H9 (cell line): ENCODE measurements around the gene TRIL. TPM values are rescaled to one million over a fixed set of nuclear protein-coding genes. Genes with fewer than 3 reads are reported as not detected.
A peak's percentile ranks its signal among the peaks of the same experiment; 100 is the strongest.

Experiments
- DNase-seq: peaks from one replicate; pipeline ENCODE4 v3.0.0-alpha.2; 2017
- H2AFZ ChIP-seq: one replicate; pipeline ENCODE4 v1.6.1; 2013; ENCODE audit warnings: mild to moderate bottlenecking, low read length, control low read depth, moderate library complexity
- H2AK5ac ChIP-seq: 2 replicates; pipeline ENCODE4 v1.6.1; 2013; ENCODE audit warnings: low read length, control low read depth, mixed read lengths; ENCODE audit not compliant: insufficient read length
- H2BK120ac ChIP-seq: one replicate; pipeline ENCODE4 v1.6.1; 2013; ENCODE audit warnings: low read depth, mild to moderate bottlenecking, low read length, control low read depth, inconsistent platforms; ENCODE audit not compliant: poor library complexity, severe bottlenecking
- H2BK12ac ChIP-seq: 2 replicates; pipeline ENCODE4 v1.6.1; 2013; ENCODE audit warnings: low read length, control low read depth, mixed read lengths, low read depth; ENCODE audit not compliant: insufficient read length
- H2BK15ac ChIP-seq: 2 replicates; pipeline ENCODE4 v1.6.1; 2013; ENCODE audit warnings: low read depth, low read length, control low read depth
- H2BK20ac ChIP-seq: one replicate; pipeline ENCODE4 v1.6.1; 2013; ENCODE audit warnings: low read depth, mild to moderate bottlenecking, low read length, control low read depth, inconsistent platforms; ENCODE audit not compliant: poor library complexity, severe bottlenecking
- H2BK5ac ChIP-seq: 2 replicates; pipeline ENCODE4 v1.6.1; 2013; ENCODE audit warnings: low read length, control low read depth, mixed read lengths; ENCODE audit not compliant: insufficient read length
- H3K14ac ChIP-seq: 2 replicates; pipeline ENCODE4 v1.6.1; 2013; ENCODE audit warnings: low read length, control low read depth; ENCODE audit not compliant: insufficient read depth
- H3K18ac ChIP-seq: 2 replicates; pipeline ENCODE4 v1.6.1; 2013; ENCODE audit warnings: low read depth, mild to moderate bottlenecking, mixed read lengths, low read length, control low read depth; ENCODE audit not compliant: insufficient read length
- H3K23ac ChIP-seq: 2 replicates; pipeline ENCODE4 v1.6.1; 2013; ENCODE audit warnings: low read length, control low read depth, mixed read lengths, low read depth; ENCODE audit not compliant: insufficient read length
- H3K23me2 ChIP-seq: 2 replicates; pipeline ENCODE4 v1.6.1; 2013; ENCODE audit warnings: low read depth, mild to moderate bottlenecking, mixed read lengths, low read length, control low read depth; ENCODE audit not compliant: insufficient read length, poor library complexity, severe bottlenecking
- H3K27ac ChIP-seq: 2 replicates; pipeline ENCODE4 v1.5.1; 2013; ENCODE audit warnings: low read length, control low read depth, mixed read lengths, low read depth; ENCODE audit not compliant: insufficient read length
- H3K27me3 ChIP-seq: 2 replicates; pipeline ENCODE4 v1.6.1; 2013; ENCODE audit warnings: low read length, control low read depth, inconsistent platforms; ENCODE audit not compliant: insufficient read depth
- H3K4ac ChIP-seq: 2 replicates; pipeline ENCODE4 v1.6.1; 2013; ENCODE audit warnings: low read depth, mild to moderate bottlenecking, control low read depth, inconsistent platforms, low read length, moderate library complexity
- H3K4me1 ChIP-seq: 2 replicates; pipeline ENCODE4 v1.6.1; 2013; ENCODE audit warnings: low read length, control low read depth, inconsistent platforms; ENCODE audit not compliant: insufficient read depth
- H3K4me2 ChIP-seq: 2 replicates; pipeline ENCODE4 v1.6.1; 2013; ENCODE audit warnings: low read length, control low read depth, mixed read lengths; ENCODE audit not compliant: insufficient read length, insufficient read depth
- H3K56ac ChIP-seq: 2 replicates; pipeline ENCODE4 v1.6.1; 2013; ENCODE audit warnings: low read depth, mild to moderate bottlenecking, mixed read lengths, low read length, control low read depth; ENCODE audit not compliant: insufficient read length
- H3K79me1 ChIP-seq: 2 replicates; pipeline ENCODE4 v1.6.1; 2013; ENCODE audit warnings: low read depth, mild to moderate bottlenecking, moderate library complexity, low read length, control low read depth, inconsistent platforms; ENCODE audit not compliant: insufficient read depth, poor library complexity, severe bottlenecking
- H3K79me2 ChIP-seq: 2 replicates; pipeline ENCODE4 v1.6.1; 2013; ENCODE audit warnings: low read length, control low read depth, inconsistent platforms; ENCODE audit not compliant: insufficient read depth
- H3K9ac ChIP-seq: 2 replicates; pipeline ENCODE4 v1.6.1; 2013; ENCODE audit warnings: low read length, control low read depth, mixed read lengths; ENCODE audit not compliant: insufficient read length; ENCODE audit errors: extremely low read depth
- H3K9me3 ChIP-seq: one replicate; pipeline ENCODE4 v1.6.1; 2013; ENCODE audit warnings: low read depth, low read length, inconsistent platforms; ENCODE audit not compliant: control insufficient read depth
- H3T11ph ChIP-seq: one replicate; pipeline ENCODE4 v1.6.1; 2013; ENCODE audit warnings: mild to moderate bottlenecking, low read length, control low read depth, inconsistent platforms
- H4K20me1 ChIP-seq: one replicate; pipeline ENCODE4 v1.6.1; 2013; ENCODE audit not compliant: control insufficient read depth, insufficient read length, insufficient read depth
- H4K5ac ChIP-seq: 2 replicates; pipeline ENCODE4 v1.6.1; 2013; ENCODE audit warnings: low read depth, mild to moderate bottlenecking, mixed read lengths, low read length, control low read depth; ENCODE audit not compliant: insufficient read length
- H4K8ac ChIP-seq: replicated peaks from 2 replicates; pipeline ENCODE4 v1.6.1; 2013; ENCODE audit warnings: low read length, control low read depth, mixed read lengths, low read depth; ENCODE audit not compliant: insufficient read length
- H4K91ac ChIP-seq: 2 replicates; pipeline ENCODE4 v1.6.1; 2013; ENCODE audit warnings: low read depth, mild to moderate bottlenecking, moderate library complexity, mixed read lengths, low read length, control low read depth; ENCODE audit not compliant: insufficient read length
- H3K27ac Mint-ChIP-seq, 3 experiments: 2 replicates in 2 of 3; 3 replicates in 1 of 3; pipeline ENCODE4 v1.8.0; 2020 to 2021; ENCODE audit warnings: mixed read lengths in 3 of 3, mild to moderate bottlenecking in 1 of 3, moderate library complexity in 1 of 3
- H3K27me3 Mint-ChIP-seq: 2 replicates; pipeline ENCODE4 v1.8.0; 2021; ENCODE audit warnings: low read depth, mild to moderate bottlenecking, moderate library complexity, mixed read lengths
- H3K36me3 Mint-ChIP-seq, 3 experiments: 2 replicates in 2 of 3; 3 replicates in 1 of 3; pipeline ENCODE4 v1.8.0; 2020 to 2021; ENCODE audit warnings: low read depth in 3 of 3, mixed read lengths in 3 of 3; ENCODE audit not compliant: insufficient read depth in 1 of 3
- H3K4me1 Mint-ChIP-seq, 2 experiments: 2 replicates each; pipeline ENCODE4 v1.8.0; 2020; ENCODE audit warnings: mixed read lengths in 2 of 2
- H3K4me3 Mint-ChIP-seq, 2 experiments: 2 replicates in 1 of 2; 3 replicates in 1 of 2; pipeline ENCODE4 v1.8.0; 2020 to 2021; ENCODE audit warnings: mild to moderate bottlenecking in 2 of 2, mixed read lengths in 2 of 2, moderate library complexity in 1 of 2
- H3K9me3 Mint-ChIP-seq, 2 experiments: 2 replicates in 1 of 2; 3 replicates in 1 of 2; pipeline ENCODE4 v1.8.0; 2020; ENCODE audit warnings: mild to moderate bottlenecking in 2 of 2, mixed read lengths in 2 of 2, moderate library complexity in 1 of 2
- CTCF ChIP-seq: fragments of 200-600 bp; sonication (generic); conservative IDR thresholded peaks from 3 replicates; pipeline ENCODE4 v1.8.0; 2021; ENCODE audit warnings: antibody characterized with exemption, mild to moderate bottlenecking
- WGBS: extraction: QIAGEN DNeasy Blood & Tissue Kit; methylation state at CpG from one replicate; pipeline ENCODE4 v1.1.7; 2013; ENCODE audit warnings: missing lambda C conversion rate, low lambda C conversion rate, mixed read lengths; ENCODE audit not compliant: insufficient read length; ENCODE audit errors: extremely low coverage; 5-methylcytosine and 5-hydroxymethylcytosine counted together
- total RNA-seq: library from RNA; stranded (reverse); gene quantifications from 2 replicates; pipeline ENCODE4 v1.2.1, GENCODE V29; 2021

Gene TRIL
- total RNA-seq, 1 experiment from 2014 or later, result 3.1 TPM

GRCh38 chr7:28926871-28927597, 31.1 kb downstream of the TRIL start:
- H3K18ac ChIP-seq, result peak overlapping the region; percentile 49
- H3K36me3 Mint-ChIP-seq, result peaks cover 0 to 8% (median 0%) of the 10 kb centered on the region in 3 experiments; a peak in 2 of 7 replicates
- H2BK15ac ChIP-seq, result no peak overlapping the region
- no peak overlapping the region for H2AK5ac ChIP-seq
- H2BK20ac ChIP-seq, result no peak overlapping the region
- no peaks in the 10 kb centered on the region for H4K20me1 ChIP-seq
- no peak overlapping the region for H3K27ac ChIP-seq
- H3K27ac Mint-ChIP-seq, result peak overlapping the region in 2 of 3 experiments; percentile 83 to 88; a peak in 3 of 7 replicates
- H3K23ac ChIP-seq, result no peak overlapping the region
- no peak overlapping the region for H3K14ac ChIP-seq
- H3K4me2 ChIP-seq, result peak overlapping the region; percentile 36
- no peaks in the 10 kb centered on the region for H3K79me1 ChIP-seq
- no peak overlapping the region for H4K91ac ChIP-seq
- peak overlapping the region; percentile 76 to 77 for H3K4me3 Mint-ChIP-seq
- H3K56ac ChIP-seq, result no peak overlapping the region
- H3K27me3 ChIP-seq, result no peaks in the 10 kb centered on the region
- no peak overlapping the region for H2BK120ac ChIP-seq
- H4K5ac ChIP-seq, result no peak overlapping the region
- no peak overlapping the region for H3K4ac ChIP-seq
- H3T11ph ChIP-seq, result no peak overlapping the region
- peak overlapping the region; percentile 83 for H2AFZ ChIP-seq
- no peaks in the 10 kb centered on the region for H3K9me3 ChIP-seq
- WGBS, result no CpG with 5 or more reads among the region's 22 CpGs
- H3K27me3 Mint-ChIP-seq, result peaks cover 17% of the 10 kb centered on the region
- no peaks in the 10 kb centered on the region; the same call in 1 of the 2 replicates for H3K4me1 ChIP-seq
- no peaks in the 10 kb centered on the region for H3K79me2 ChIP-seq
- no peak overlapping the region for H2BK5ac ChIP-seq
- no peak overlapping the region for H2BK12ac ChIP-seq
- H3K4me1 Mint-ChIP-seq, result peaks cover 41 to 43% of the 10 kb centered on the region in 2 experiments
- H4K8ac ChIP-seq, result no peak overlapping the region
- peak; percentile 67 for DNase-seq
- peaks cover 4% of the 10 kb centered on the region for H3K23me2 ChIP-seq
- peak; percentile 90 for TF ChIP-seq CTCF
- H3K9me3 Mint-ChIP-seq, result peaks cover 3 to 7% of the 10 kb centered on the region in 2 experiments; a peak in 3 of 5 replicates
- H3K9ac ChIP-seq, result no peak overlapping the region
